GM18505 (cell line): ENCODE measurements around the gene CAPZB.
"Not testable (repeated sequence)": the region's sequence is repeated elsewhere in the genome, so short reads cannot be mapped to it uniquely, and the experiment has no call there.

Experiments used
- ATAC-seq: cut with Tn5 transposase; IDR thresholded peaks from one replicate; pipeline ENCODE4 v1.9.1; 2021; ENCODE audit not compliant: unreplicated experiment
- POLR2A ChIP-seq: IDR thresholded peaks from 4 replicates; pipeline ENCODE4 v1.6.1; 2011; ENCODE audit warnings: borderline replicate concordance; ENCODE audit not compliant: insufficient read depth, insufficient read length; ENCODE audit errors: extremely low read depth

CAPZB gene

DNA sequence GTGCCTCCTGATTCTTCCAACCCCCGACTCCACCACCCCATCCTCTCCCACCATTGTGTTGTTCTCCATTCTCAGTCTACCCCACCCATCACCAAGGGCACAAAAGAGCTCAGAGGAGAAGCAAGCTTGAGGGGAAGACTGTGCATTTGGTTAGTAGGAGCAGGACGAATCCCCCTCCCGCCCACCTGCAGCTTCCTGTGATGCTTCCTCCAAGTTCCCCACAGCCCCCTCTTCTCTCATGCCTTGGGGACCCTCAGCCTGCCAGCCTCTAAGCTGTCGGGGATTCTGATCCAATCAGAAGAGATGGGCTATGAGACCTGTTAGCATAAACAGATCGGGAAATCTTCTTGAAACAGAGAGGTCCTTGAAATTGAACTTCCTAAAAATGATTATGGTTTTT lies 22.2 kb upstream of the CAPZB start:
- ATAC-seq: no peak
- no peak for TF ChIP-seq POLR2A

DNA sequence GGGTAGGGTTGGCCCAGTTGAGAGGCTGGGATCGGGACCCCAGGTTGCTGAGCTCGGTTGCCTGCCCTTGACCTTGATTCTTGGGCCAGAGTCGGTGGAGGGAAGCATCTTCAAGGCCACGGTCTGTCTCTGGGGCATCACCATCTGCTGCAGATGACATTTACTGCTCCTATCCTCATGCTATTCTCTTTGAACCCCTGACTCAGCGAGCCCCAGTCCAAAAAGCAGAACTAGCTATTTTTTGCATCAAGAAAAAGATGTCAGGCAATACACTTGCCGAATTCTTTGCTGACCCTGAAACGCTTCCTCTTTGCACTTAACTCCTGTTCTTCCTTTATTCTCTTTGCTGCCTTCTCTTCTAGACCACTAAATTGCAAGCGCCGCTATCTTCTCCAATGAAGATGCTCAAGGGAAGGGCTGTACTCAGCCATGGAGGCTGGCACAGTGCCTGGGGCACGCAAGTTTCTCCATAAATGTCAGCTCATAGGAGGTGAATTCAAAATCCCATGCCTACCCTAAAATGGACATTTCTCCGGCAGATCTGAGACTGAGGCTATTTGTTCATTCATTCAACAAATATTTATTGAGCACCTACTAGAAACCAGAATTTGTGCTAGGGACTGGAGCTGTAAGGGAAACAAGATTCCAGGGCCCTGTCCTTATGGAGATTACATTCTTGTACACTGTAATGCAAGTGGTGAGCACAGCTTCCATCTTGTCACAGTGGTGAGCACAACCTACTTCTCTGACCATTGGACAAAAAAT lies 20.5 kb upstream of the CAPZB start:
- ATAC-seq: no peak
- TF ChIP-seq POLR2A: no peak

DNA sequence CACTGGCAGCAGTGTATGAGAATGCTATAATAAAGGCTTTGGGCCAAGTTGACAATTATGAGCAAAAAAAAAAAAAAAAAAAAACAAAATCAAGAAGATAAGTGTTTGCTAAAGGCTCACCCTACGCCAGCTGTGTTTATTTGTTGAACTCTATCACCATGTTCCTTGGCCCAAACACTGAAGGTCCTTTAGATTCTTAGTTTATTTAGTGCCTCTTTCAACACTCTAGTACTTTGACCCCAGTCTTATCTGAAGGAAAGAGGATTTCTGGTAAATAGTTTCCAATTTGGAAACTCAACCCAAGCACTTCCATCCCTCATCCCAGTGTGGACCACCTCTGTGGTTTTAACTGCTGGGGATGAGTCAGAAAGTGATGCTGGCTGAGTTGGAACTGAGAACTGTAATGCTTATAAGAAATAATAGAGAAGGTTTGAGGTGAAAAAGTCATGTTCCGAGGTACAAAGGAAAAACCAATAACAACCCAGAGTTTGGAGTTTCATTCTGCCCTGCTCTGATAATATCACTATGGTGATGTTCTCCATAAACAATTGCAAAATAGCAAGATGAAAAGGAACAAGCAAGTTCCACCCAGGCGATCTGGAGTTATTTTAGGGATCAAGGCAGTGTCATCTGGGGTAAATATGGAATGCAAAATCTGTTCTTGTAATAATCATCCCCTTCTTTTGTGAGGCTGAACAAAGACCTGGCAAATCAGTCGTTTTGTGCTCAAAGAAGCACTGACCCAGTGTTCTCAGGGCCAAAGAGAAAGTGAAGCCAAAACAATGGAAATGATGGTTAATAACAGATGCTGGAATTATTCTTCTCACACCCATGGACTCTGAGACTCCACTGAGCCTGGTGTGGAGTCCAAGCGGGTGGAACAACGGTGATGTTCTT lies 19.7 kb upstream of the CAPZB start:
- no peak for ATAC-seq
- TF ChIP-seq POLR2A: no peak

DNA sequence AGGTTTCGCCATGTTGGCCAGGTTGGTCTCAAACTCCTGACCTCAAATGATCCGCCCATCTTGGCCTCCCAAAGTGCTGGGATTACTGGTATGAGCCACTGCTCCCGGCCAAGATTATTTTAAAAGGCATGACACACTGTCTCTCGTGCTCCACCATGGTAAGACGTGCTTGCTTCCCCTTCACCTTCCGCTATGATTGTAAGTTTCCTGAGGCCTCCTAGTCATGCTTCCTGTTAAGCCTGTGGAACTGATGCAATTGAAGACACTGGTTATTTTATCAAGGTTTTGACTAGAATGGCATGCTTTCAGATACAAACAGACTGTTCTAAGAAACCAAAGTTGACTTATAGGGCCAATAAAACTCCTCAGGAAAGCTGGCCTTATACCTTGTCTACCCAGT lies 16.9 kb upstream of the CAPZB start:
- ATAC-seq: not testable (repeated sequence)

DNA sequence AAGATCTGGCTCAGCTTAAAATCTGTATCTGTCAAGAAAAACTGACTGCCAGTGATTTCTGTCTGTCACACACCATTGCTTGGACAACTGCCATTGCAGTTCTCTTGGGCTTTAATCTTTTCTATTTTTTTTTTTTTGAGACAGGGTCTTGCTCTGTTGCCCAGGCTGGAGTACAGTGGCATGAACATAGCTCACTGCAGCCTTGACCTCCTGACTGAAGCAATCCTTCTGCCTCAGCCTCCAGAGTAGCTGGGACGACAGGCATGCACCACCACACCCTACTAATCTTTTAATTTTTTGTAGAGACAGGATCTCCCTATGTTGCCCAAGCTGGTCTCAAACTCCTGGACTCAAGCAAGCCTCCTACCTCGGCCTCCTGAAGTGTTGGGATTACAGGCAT lies 14.5 kb upstream of the CAPZB start:
- ATAC-seq: not testable (repeated sequence)

DNA sequence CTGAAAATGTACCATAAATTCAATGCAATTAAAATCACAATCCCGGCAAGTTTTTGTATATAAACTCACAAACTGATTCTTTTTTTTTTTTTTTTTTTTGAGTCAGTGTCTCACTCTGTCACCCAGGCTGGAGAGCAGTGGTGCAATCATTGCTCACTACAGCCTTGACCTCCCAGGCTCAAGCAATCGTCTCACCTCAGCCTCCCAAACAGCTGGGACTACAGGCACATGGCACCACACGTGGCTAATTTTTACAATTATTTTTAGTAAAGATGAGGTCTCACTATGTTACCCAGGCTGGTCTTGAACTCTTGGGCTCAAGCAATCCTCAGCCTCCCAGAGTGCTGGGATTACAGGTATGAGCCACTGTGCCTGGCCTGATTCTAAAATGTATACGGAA lies 12.1 kb upstream of the CAPZB start:
- ATAC-seq: not testable (repeated sequence)

DNA sequence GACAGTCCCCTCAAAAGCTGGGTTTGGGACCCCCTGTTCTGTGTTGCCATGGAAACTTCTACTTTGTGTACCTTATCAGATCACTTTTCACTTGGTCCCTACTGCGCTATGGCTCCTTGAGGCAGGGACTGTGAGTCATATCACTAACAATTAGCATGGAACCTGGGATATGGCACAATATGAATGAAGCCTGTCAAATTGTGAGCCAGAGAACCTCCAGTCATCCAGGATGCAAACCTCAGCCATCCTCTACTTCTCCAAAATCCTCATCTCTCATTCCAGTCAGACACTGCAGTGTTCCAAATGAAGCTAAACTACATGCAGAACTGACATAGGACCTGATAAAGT lies 11.2 kb upstream of the CAPZB start:
- TF ChIP-seq POLR2A: no peak

DNA sequence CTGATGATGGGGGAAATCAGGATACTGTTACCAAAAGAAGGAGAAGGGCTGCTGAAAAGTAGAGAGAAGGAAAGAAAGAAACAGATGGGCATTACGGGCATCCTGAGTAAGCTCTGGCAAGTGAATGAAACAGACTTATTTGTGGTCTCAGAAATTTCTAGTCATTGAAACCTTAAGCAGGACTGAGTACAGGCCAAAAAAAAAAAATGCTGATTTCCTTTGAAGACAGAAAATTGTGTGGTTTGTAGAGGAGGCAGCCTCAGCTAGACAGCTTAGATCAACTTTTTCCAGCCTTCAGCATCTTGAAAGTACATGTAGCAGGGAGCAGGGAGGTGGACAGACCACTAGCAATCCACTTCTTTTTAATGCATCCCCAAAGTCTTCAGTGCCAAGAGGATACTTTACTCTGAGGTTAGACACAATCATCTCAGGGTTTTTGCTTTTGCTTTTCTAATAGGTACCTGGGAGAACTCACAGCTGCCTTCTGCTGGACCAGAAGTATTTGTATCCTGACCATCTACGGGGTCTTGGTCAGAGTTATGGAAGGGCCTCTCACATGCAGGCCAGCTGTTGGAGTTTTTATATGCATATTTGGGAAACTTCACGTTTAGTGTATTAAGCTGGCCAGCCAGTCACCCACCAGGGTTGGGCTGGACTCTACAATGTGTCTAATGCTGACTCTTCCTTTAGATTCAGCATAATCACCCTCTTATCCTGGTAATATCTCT lies 10.6 kb upstream of the CAPZB start:
- no peak for TF ChIP-seq POLR2A
- ATAC-seq: no peak

More for the DNA sequence above, 11.2 kb upstream of the CAPZB start:
- no peak for ATAC-seq

DNA sequence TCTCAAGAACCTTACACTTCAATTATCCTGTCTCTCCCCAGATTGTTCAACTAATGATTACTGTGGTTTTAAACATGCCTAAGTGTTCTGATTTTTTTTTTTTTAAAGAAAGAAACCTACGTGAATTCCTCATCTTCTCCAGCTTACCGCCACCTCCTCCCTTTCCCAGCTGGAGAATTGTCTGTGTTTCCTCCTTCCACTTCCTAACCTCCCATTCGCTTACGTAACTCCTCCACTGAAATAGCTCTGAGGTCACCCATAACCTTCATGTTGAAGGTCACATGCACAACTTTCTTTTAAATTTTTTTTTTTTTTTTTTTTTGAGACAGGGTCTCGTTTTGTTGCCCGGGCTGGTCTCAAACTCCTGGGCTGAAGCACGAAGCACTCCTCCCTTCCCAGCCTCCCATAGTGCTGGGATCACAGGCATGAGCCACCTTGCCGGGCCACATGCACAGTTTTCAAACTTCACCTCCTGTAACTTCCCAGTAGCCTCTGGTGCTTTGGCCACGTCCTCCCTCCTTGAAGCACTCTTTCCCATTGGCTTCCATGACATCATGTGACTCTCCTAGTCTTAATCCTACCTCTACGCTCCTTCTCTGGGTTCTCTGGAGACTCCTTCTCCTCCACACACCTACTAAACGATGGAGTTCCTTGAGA lies 9.8 kb upstream of the CAPZB start:
- no peak for ATAC-seq
- TF ChIP-seq POLR2A: no peak

DNA sequence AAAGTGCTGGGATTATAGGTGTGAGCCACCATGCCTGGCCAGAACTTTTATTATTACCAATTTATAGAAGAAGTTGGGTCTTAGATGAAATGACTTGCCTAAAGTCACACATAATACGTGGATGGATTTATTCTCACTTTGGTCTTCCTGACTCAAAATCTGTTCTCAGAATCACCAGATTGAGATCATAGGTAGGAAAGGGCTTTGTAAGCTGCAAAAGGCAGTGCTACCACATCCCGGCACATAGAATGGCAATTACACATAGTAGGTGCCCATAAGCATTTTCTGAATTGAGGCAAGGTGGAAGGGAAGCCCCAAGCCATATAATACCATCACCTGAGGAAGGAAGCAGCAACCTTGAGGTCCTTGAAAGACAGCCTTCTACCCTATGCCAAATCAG lies 8.2 kb upstream of the CAPZB start:
- ATAC-seq: no peak
- no peak for TF ChIP-seq POLR2A

DNA sequence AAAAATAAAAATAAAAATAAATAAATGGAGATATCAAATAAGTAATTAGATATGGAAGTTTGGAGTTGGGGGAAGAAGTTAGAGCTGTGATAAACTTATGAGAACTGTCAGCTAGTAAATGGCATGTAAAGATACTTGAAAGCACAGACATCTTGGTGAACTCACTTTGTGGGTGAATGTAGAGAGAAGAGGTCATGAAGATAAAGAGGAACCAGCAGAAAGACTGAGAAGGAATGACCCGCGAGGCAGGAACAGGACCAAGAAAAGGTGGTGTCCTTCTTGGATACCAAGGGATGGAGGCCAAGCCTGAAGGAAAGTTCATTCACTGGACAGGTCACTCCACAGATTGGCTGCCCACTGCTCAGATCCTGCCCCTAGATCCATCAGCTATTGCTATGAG lies 4.7 kb upstream of the CAPZB start:
- ATAC-seq: no peak
- no peak for TF ChIP-seq POLR2A

DNA sequence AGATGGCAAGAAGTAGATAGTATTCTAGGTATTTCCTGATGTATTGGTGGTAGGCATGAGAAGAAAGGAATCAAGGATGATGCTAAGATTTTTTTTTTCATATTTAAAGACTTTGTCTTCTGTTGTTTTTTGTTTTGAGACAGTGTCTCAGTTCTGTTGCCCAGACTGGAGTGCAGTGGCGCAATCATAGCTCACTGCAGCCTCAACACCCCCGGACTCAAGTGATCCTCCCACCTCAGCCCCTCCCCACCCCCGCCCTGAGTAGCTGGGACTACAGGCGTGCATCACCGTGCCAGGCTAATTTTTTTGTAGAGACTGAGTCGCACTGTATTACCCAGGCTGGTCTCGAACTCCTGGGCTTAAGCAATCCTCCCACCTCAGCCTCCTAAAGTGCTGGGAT lies 2.8 kb upstream of the CAPZB start:
- ATAC-seq: no peak
- no peak for TF ChIP-seq POLR2A

DNA sequence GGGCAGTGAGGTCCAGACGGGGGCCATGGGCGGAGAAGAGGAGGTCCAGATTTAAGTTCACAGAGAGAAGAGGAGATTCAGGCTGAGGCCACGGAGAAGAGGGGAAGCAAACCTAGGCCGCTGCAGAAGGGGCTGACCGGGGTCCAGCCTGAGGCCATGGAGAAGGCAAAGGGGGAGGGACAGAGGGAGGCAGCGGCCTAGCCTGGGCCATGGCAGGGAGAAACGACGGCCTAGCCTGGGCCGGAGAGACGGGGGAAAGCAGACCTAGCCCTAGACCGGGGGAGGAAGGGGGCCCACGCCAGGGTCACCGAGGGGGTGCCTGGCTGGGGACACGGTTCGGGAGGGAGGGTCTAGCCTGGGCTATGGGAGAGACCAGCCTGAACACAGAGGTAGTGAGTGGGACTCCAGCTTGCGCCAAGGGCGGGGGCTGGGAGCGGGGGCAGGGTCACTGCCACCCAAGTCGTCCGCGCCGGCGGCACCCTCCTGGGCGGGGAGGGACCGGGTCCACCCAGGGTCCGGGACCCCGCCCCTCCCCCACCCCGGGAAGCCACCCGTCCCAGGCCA lies 459 bp downstream of the CAPZB start:
- ATAC-seq: peak; percentile 17
- TF ChIP-seq POLR2A: peak; percentile 22
